ENCODE measurements around the gene TMEM190. TPM values are rescaled to one million over a fixed set of nuclear protein-coding genes. Genes with fewer than 3 reads are reported as not detected.

The TMEM190 gene
- total and polyA plus RNA-seq, 2 experiments from 2014 or later = 6.6 TPM; not detected in 1

- TF ChIP-seq EZH2 (IDR thresholded peaks at IDR 0.05; ENCODE audit: borderline replicate concordance) (no peak), CTCF (IDR thresholded peaks at IDR 0.05; ENCODE audit: poor library complexity) (no peak), EZH2phosphoT487 (IDR thresholded peaks at IDR 0.05; ENCODE audit: low read depth, severe bottlenecking, unreplicated experiment) (no peak)
- WGBS (ENCODE audit: low lambda C conversion rate, missing lambda C conversion rate) = 21% methylated on average over 35 of the region's 43 CpGs
- H3K4me3 ChIP-seq = no peak overlapping the region
- H3K9me3 ChIP-seq (ENCODE audit: low read depth) = no peaks in the 10 kb centered on the region
- H3K27ac ChIP-seq = no peak overlapping the region
- H4K20me1 ChIP-seq (ENCODE audit: insufficient read depth, poor library complexity, severe bottlenecking) = no peaks in the 10 kb centered on the region
- no peak for DNase-seq (ENCODE audit: low spot score)
- no peaks in the 10 kb centered on the region for H3K36me3 ChIP-seq (replicated peaks; ENCODE audit: insufficient read depth, low read depth)
- H3K4me1 ChIP-seq (ENCODE audit: insufficient read depth) = peaks cover 31% of the 10 kb centered on the region
- H3K79me2 ChIP-seq = peaks cover 8% of the 10 kb centered on the region
- peak overlapping the region; percentile 59 for H3K4me2 ChIP-seq
- peaks cover 13% of the 10 kb centered on the region for H3K27me3 ChIP-seq
- no peaks in the 10 kb centered on the region for H3K9me2 ChIP-seq (replicated peaks; ENCODE audit: insufficient read depth)
- H2AFZ ChIP-seq = no peak overlapping the region
Observed at GRCh38 chr19:55377356-55378131, 918 bp downstream of the TMEM190 start.

- H3K9me2 ChIP-seq (replicated peaks; ENCODE audit: insufficient read depth) = no peaks in the 10 kb centered on the region
- H3K9me3 ChIP-seq (ENCODE audit: low read depth) = no peaks in the 10 kb centered on the region
- no peak for DNase-seq (ENCODE audit: low spot score)
- H3K36me3 ChIP-seq (replicated peaks; ENCODE audit: insufficient read depth, low read depth) = no peaks in the 10 kb centered on the region
- no peak overlapping the region for H3K4me3 ChIP-seq
- WGBS (ENCODE audit: low lambda C conversion rate, missing lambda C conversion rate) = 65% methylated on average over 11 of the region's 11 CpGs
- peaks cover 4% of the 10 kb centered on the region for H3K27me3 ChIP-seq
- peaks cover 16% of the 10 kb centered on the region for H3K79me2 ChIP-seq
- peaks cover 29% of the 10 kb centered on the region for H3K4me1 ChIP-seq (ENCODE audit: insufficient read depth)
- no peak overlapping the region for H3K27ac ChIP-seq
- no peaks in the 10 kb centered on the region for H4K20me1 ChIP-seq (ENCODE audit: insufficient read depth, poor library complexity, severe bottlenecking)
- no peak for TF ChIP-seq CTCF (IDR thresholded peaks at IDR 0.05; ENCODE audit: poor library complexity)
- TF ChIP-seq EZH2phosphoT487 (IDR thresholded peaks at IDR 0.05; ENCODE audit: low read depth, severe bottlenecking, unreplicated experiment) = no peak
- no peak for TF ChIP-seq EZH2 (IDR thresholded peaks at IDR 0.05; ENCODE audit: borderline replicate concordance)
- H2AFZ ChIP-seq = no peak overlapping the region
- no peak overlapping the region for H3K4me2 ChIP-seq
Observed at GRCh38 chr19:55379174-55379573, 2.5 kb downstream of the TMEM190 start.

GRCh38 chr19:55382013-55382412 lies 5.4 kb downstream of the TMEM190 start:
- Histone ChIP-seq H3K36me3 (replicated peaks; ENCODE audit: insufficient read depth, low read depth) (no peaks in the 10 kb centered on the region), H2AFZ (no peak overlapping the region), H3K4me1 (ENCODE audit: insufficient read depth) (peaks cover 29% of the 10 kb centered on the region), H3K9me3 (ENCODE audit: low read depth) (no peaks in the 10 kb centered on the region), H3K27ac (no peak overlapping the region), H3K9me2 (replicated peaks; ENCODE audit: insufficient read depth) (no peaks in the 10 kb centered on the region), H4K20me1 (ENCODE audit: insufficient read depth, poor library complexity, severe bottlenecking) (peaks cover 12% of the 10 kb centered on the region), H3K27me3 (no peaks in the 10 kb centered on the region), H3K4me2 (no peak overlapping the region), H3K4me3 (no peak overlapping the region), H3K79me2 (peaks cover 27% of the 10 kb centered on the region)
- no peak for DNase-seq (ENCODE audit: low spot score)
- no peak for TF ChIP-seq CTCF (IDR thresholded peaks at IDR 0.05; ENCODE audit: poor library complexity)
- 98% methylated on average over 4 of the region's 5 CpGs for WGBS (ENCODE audit: low lambda C conversion rate, missing lambda C conversion rate)

Data from hepatocyte (in vitro differentiated cells).